NAMALWA (cell line): Measurements from ENCODE around the gene TMPRSS6.

Experiments used
- DNase-seq: peaks from one replicate; pipeline ENCODE4 v3.0.0-alpha.2; 2015; ENCODE audit warnings: low spot score

Gene TMPRSS6

DNA sequence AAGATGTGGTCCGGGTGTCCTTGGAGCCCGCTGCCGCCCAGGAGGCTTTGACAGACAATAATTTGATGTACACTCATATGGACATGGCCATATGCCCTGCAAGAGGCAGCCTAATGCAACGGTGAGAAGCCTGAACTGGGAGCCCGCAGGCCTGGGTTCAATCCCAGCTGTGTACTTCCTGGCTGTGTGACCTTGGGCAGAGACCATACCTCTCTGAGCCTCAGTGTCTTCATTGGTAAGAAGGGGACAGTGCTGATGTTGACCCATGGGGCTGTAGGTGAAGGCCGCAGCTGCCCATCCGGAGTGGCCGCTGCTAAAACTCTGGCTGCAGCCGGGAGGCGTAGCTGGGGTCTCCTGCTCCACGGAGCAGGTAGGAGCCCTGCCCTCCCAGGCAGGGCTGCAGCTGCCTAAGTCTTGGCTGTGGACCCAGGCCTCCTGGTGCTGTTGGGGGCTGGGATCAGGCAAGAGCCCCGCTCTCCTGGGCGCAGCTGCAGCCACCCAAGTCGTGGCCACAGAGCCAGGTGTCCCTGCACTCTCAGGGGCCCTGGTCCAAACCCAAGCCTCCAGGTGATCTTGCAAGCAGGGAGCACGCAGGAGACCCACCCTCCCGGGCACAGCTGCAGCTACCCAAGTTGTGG, 31.3 kb upstream of the TMPRSS6 start:
- no peak for DNase-seq

DNA sequence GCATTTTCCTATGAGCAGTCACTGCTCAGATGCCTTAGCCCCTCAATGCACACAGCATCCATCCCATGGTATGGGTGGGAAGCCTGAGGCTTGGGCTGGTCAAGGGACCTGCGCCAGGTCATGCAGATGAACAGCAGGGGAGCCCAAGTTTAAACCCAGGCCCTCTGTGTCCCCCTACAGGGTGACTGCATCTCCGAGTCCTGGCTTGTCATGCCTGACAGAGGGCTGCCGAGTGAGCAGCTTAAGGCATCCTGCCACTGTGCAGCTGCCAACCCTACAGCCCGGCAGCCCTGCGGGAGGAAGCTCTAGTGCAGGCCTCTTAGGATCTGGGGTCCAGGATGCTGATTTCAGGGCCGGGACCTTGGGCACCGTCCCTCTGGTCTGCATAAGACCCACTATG, 30.2 kb upstream of the TMPRSS6 start:
- peak; percentile 34 for DNase-seq

DNA sequence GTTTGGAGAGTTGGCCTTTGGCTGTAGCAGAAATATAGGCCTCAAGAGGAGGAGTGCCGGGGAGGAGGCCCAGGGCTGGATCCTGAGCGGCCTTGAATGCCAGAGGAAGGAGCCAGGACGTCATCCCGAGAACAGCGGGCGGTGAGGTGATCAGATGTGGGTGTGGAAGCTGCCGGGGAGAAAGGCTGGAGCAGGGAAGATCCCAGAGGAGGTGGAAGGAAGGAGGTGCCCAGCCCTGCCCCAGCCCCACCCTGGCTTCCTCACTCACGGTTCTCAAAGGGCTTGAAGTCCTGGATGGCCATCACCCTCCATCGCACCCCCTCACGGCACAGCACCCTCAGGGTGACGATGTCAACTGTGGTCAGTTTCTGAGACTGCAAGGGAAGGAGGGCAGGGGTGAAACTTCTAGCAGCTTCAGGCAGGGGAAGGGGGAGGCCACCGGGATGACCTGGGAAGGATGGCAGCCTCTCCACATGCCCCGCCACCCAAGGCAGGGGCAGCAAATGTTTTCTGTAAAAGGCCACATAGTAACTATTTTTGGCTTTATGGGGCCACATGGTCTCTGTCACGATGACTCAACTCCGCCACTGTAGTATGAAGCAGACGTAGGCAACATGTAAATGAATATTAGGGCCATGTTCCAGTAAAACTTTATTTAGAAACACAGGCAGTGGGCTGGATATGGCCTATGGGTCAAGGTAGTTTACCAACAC, 29.5 kb upstream of the TMPRSS6 start:
- DNase-seq, result no peak

- DNase-seq, result no peak
These were observed 28.6 kb upstream of the TMPRSS6 start for GRCh38 chr22:37137903-37138665.

DNA sequence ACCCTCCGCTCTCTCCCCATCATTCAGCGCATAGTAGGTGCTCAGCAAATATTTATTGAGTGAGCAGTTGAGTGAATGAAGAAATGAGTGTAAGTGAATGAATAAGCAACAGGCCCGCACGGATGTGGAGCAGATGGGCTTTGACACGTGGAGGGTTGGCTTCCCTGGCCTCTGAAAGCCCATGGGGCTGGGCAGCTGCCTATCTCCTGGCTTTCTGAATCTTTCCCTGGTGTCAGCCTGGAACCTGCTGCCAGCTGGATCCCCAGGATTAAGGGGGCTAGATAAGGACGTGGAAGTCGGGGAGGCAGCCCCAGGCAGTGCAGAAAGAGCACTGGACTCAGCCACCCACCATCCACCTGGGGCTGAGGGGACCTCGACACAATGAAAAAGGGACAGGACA, 27.6 kb upstream of the TMPRSS6 start:
- no peak for DNase-seq

DNA sequence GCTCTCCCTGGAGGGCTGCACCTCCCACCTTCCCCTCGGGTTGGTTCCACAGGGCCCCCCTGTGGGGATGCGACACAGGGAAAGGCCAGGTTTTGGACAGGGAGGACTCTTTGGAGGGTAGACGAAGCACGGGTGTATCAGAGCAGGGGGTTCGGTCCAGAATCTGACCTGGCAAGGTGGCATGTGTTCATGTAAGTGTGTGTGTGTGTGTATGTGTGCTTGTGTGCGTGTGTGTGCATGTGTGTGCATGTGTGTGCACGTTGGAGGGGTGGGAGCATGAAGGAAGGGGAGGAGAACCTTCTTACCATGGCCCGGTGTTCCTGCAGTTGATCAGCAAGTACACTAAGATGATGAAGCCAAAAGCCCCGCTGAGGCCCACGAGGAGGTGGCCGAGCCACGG, 25.5 kb upstream of the TMPRSS6 start:
- DNase-seq, result no peak

GRCh38 chr22:37133304-37134018, 23.9 kb upstream of the TMPRSS6 start:
- DNase-seq, result no peak

GRCh38 chr22:37132773-37133172, 23.3 kb upstream of the TMPRSS6 start:
- no peak for DNase-seq

GRCh38 chr22:37129866-37130441, 20.4 kb upstream of the TMPRSS6 start:
- no peak for DNase-seq

DNA sequence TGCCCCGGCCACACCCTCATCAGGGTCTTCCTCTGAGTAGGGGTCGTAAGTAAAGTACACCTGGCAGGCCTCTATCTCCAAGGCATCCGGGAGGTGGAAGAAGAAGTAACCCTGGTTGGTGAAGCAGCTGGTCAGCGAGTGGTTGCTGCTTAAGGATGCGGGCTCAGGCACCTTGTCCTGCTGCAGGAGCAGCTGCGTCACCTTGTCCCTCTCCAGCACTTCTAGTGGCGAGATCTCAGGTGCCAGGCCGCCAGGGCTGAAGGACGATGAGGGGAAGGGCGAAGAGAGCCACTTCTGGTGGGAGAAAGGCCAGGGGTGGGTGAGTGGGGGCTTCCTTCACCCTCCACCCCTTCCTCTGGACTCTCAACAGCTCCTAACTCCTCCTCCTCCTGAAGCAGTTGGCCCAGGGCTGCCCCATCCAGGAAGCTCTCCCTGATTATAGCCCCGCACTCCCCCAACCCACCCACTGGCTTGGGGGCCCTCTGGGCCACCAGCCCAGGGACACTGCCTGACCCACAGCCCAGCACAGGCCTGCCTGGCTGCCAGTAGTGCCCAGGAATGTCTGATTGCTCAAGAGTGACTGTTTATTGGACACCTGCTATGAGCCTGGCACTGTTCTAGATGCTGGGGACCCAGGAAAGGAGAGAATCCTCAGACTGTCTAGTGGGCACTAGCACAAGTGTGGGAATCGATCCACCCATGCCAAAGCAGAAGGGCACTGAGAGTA, 19.2 kb upstream of the TMPRSS6 start:
- DNase-seq, result no peak

GRCh38 chr22:37127350-37127878, 17.9 kb upstream of the TMPRSS6 start:
- no peak for DNase-seq

DNA sequence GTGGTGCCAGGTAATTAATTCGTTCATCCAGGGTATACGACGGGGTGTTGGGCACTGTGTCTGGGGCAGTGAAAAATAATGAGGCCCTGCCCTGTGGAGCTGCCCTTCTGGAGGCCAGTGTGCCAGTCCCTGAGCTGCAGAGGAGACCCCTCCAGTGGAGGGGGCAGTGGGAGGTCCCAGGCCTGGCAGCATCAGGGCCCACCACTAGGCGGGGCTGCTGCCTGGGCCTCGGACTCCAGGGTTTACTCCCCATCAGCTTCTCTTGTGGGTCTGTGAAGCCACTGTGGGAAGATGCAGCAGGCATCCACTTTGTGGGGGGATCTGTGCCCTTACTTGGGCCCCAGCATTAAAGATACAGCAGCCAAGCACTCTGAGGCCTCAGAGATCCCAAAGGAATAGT, 17.4 kb upstream of the TMPRSS6 start:
- DNase-seq, result peak; percentile 49

GRCh38 chr22:37126383-37126782, 16.9 kb upstream of the TMPRSS6 start:
- no peak for DNase-seq

DNA sequence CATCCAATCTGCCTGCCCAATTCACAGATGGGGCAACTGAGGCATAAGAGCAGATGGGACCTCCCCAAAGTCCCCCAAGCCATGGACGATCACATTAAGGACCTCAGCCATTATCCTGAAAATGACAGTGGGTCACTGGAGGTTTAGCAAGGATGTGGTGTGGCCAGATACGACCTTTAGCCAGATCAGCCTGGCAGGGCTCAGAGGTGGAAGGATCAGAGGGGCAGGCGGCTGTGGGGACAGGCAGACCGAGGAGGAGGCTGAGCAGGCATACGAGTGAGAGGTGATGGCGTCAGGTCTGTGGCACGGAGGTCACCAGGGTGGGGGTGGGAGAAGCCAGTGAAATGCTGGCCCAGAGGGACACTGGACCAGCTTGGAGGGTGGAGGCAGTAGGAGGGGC, 14.1 kb upstream of the TMPRSS6 start:
- DNase-seq, result no peak

DNA sequence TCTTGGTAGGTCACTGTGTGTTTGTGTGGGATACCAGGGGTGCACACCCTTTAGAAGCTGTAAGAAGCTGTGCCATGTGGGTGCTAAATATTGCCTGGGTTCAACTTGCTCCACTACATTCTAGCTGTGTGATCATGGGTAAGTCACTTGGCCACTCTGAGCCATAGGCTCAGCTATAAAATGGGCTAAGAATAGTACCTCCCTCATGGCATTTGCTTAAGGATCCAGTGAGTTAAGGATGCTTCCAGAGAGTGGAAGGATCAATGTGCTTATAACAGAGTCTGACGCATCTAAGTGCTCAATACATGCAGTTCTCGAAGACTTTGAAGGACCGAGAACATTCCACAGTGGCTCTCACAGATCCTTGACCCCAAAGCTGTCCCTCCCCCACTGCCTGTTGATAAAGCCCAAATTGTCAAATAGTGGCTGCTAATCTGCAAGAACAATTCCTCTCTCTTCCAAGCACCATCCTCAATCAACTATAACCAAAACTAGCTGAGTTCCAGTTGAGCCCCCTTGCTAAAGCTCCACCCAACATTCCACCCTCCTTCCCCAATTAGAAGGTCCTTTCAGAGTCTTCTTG, 13.2 kb upstream of the TMPRSS6 start:
- DNase-seq, result no peak

DNA sequence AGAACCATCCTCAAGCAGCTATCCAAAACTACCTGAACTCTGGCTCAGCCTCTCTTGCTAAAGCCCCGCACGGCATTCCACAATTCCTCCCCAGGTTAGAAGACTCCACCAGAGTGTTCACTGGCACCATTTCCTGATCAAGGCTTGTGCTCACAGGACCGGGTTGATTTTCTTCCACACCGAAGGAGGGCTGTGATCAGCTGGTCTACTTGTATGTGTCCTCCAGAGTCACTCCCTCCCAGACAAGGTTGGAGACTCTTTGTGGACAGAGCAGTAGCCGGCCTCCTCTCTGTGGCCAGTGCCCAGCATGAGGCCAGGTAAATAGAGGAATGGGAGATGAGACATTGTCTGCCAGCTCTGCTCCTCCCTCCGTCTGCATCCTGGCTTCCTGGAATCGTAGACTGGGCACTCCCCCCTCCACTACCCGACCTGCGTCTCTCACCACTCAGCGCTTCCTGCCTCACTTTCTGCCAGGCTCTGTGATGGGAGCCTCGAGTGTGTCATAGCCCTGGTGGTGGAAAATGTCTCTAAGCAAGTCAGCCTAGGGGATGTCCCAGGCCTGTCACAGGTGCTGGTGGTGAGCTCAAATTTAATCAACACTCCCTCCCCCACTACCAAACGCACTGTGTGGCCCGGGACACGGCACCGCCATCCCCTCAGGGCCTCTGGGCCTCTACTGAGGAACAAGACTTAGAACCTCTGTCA, 12.5 kb upstream of the TMPRSS6 start:
- DNase-seq, result peak; percentile 53

GRCh38 chr22:37120569-37121340, 11.2 kb upstream of the TMPRSS6 start:
- DNase-seq, result no peak

DNA sequence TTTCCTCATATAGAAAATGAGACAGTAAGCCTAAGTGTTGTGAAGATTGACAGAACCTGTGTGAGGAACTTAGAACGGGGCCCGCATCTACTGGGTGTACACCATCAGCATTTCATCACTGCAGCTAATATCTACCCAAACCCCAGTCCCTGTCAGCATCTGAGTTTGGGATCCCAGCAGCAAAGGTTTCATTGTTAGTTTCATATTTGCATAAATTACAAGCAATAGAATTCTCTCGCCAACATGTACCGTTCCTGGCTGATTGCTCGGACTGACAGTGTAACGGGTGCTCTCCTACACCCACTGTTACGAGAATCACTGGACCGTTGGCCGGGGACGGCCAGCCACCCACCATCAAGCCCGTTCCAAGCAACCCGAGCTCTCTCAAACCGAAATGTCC, 10.4 kb upstream of the TMPRSS6 start:
- no peak for DNase-seq

- DNase-seq, result no peak
These were observed 8.6 kb upstream of the TMPRSS6 start for GRCh38 chr22:37118083-37118482.
